Measurements from ENCODE around the gene HMCN1.

DNA sequence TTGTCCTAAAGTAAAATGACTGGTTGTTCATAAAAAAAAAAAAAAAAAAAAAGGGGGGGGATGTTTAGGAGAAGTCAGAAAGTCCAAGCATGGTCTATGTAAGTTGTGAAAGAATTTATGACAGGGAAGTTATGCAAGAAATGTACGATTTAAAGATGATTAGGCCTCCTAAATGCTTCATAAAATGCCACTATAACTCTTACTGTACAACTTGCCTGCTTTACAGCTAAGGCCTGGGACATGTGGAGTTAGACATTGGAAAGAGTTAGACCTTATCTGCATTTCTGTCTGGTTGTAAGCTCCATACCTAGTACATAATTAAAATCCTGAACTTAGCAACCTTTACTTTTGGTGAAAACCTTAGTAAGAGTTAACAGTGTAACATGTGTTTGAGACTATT, 490.9 kb downstream of the HMCN1 start:
- TF ChIP-seq, protein P1, sequence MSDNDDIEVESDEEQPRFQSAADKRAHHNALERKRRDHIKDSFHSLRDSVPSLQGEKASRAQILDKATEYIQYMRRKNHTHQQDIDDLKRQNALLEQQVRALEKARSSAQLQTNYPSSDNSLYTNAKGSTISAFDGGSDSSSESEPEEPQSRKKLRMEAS (IDR thresholded peaks at IDR 0.05; ENCODE audit: low read depth, low read length): no peak
- TF ChIP-seq, protein P2, sequence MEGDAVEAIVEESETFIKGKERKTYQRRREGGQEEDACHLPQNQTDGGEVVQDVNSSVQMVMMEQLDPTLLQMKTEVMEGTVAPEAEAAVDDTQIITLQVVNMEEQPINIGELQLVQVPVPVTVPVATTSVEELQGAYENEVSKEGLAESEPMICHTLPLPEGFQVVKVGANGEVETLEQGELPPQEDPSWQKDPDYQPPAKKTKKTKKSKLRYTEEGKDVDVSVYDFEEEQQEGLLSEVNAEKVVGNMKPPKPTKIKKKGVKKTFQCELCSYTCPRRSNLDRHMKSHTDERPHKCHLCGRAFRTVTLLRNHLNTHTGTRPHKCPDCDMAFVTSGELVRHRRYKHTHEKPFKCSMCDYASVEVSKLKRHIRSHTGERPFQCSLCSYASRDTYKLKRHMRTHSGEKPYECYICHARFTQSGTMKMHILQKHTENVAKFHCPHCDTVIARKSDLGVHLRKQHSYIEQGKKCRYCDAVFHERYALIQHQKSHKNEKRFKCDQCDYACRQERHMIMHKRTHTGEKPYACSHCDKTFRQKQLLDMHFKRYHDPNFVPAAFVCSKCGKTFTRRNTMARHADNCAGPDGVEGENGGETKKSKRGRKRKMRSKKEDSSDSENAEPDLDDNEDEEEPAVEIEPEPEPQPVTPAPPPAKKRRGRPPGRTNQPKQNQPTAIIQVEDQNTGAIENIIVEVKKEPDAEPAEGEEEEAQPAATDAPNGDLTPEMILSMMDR (IDR thresholded peaks at IDR 0.05; ENCODE audit: low read depth, low read length): no peak
